Tibial nerve (tissue), 3 donors: ENCODE measurements around the gene ANKRD61.

ENCODE experiments used
- POLR2A ChIP-seq, 2 donors: fragments of 450-650 bp; IDR thresholded peaks; one replicate each; pipeline ENCODE4 v1.6.1; 2017; ENCODE audit warnings: antibody characterized with exemption in 2 of 2, mild to moderate bottlenecking in 2 of 2, moderate library complexity in 2 of 2
- TF ChIP-seq, protein P1 (sequence below), 5 experiments: fragments of 200-600 bp in 3 of 5; fragments of 450-650 bp in 2 of 5; sonication (generic) in 3 of 5; IDR thresholded peaks; one replicate each; pipeline ENCODE4 v1.5.1; 2016 to 2019; ENCODE audit warnings: antibody characterized with exemption in 5 of 5, mild to moderate bottlenecking in 3 of 5, moderate library complexity in 2 of 5

GRCh38 chr7:6011541-6011940 is 19.6 kb upstream of the ANKRD61 start:
- TF ChIP-seq, protein P1, sequence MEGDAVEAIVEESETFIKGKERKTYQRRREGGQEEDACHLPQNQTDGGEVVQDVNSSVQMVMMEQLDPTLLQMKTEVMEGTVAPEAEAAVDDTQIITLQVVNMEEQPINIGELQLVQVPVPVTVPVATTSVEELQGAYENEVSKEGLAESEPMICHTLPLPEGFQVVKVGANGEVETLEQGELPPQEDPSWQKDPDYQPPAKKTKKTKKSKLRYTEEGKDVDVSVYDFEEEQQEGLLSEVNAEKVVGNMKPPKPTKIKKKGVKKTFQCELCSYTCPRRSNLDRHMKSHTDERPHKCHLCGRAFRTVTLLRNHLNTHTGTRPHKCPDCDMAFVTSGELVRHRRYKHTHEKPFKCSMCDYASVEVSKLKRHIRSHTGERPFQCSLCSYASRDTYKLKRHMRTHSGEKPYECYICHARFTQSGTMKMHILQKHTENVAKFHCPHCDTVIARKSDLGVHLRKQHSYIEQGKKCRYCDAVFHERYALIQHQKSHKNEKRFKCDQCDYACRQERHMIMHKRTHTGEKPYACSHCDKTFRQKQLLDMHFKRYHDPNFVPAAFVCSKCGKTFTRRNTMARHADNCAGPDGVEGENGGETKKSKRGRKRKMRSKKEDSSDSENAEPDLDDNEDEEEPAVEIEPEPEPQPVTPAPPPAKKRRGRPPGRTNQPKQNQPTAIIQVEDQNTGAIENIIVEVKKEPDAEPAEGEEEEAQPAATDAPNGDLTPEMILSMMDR (IDR thresholded peaks at IDR 0.05) = no peak
- TF ChIP-seq POLR2A (IDR thresholded peaks at IDR 0.05) = no peak
